Mucosa of descending colon (tissue), 3 donors: ENCODE measurements around the gene CPXM1. TPM values are rescaled to one million over a fixed set of nuclear protein-coding genes. Genes with fewer than 3 reads are reported as not detected.

ENCODE experiments used
- ATAC-seq: fragments of 200-7000 bp; cut with Tn5 transposase; one replicate; pipeline ENCODE4 v1.9.1; 2020; ENCODE audit warnings: mild to moderate bottlenecking, moderate library complexity
- DNase-seq, 3 donors: peaks; one replicate each; pipeline ENCODE4 v3.0.0-alpha.2; 2020
- H3K36me3 ChIP-seq: fragments of 200-600 bp; one replicate; pipeline ENCODE4 v1.8.0; 2021; ENCODE audit warnings: low read depth, mild to moderate bottlenecking
- H3K4me1 ChIP-seq: fragments of 200-600 bp; one replicate; pipeline ENCODE4 v1.8.0; 2021; ENCODE audit warnings: low read depth, mild to moderate bottlenecking
- H3K4me3 ChIP-seq: fragments of 200-600 bp; one replicate; pipeline ENCODE4 v1.8.0; 2021; ENCODE audit warnings: mild to moderate bottlenecking
- H3K9me3 ChIP-seq: fragments of 200-600 bp; one replicate; pipeline ENCODE4 v1.8.0; 2021; ENCODE audit warnings: mild to moderate bottlenecking
- intact Hi-C, 2 donors: fragments of 100-400 bp; cut with DNase I in 1 of 2; cut with micrococcal nuclease in 1 of 2; formaldehyde crosslinking; loops; one replicate each; pipeline versions ENCODE4 v1.11.0 to v1.11.1; 2022; cut with DNase I, micrococcal nuclease
- total RNA-seq, 3 donors: library from RNA; stranded (reverse); fragmentation: NEBNext Ultra II Directional in 2 of 3; extraction: Animal tissue kit (Norgen Biotek cat#: 25700) in 2 of 3; gene quantifications; one replicate each; pipeline versions ENCODE4 v1.2.1 to v1.2.4, GENCODE V29; 2021 to 2023
- TF ChIP-seq, protein P1 (sequence below): fragments of 200-600 bp; IDR thresholded peaks from one replicate; pipeline ENCODE4 v1.8.0; 2022; ENCODE audit warnings: antibody characterized with exemption, mild to moderate bottlenecking
- donor health status: DM: no; HTN: no; CAD: no; lungs with moderate emphysema.
- donor health status: DM: no; HTN: no; CAD: no.
- donor health status: DM: no; HTN: yes; CAD: no.

The CPXM1 gene
- total RNA-seq, 3 donors from 2014 or later, result 1.7 to 7.1 TPM; not detected in 1

DNA sequence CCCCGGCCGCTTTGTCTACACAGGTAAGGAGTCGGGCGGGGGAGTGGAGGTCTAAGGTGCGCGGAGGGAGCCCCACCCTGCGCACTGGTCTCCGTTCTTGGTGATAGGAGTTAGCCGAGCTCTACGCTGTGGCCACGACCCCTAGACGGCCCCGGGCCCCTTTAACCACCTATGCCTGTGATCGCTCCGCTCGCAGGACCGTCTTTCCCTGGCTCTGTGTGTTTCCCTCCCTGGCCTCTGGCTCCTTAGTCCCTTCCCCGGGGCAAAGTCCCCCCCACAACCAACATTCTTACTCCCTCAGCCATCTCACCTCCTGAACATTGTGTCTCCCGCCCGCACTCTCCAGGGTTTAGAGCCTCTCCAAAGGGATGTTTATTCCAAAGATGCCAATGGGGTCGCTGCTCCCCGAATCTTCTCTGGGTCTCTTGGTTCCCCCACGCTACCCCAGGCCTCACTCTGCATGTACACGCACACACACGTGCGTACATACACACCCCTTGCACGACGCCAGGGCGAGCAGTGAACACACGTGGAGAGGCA lies 50.4 kb downstream of the CPXM1 start:
- ATAC-seq, result peak; percentile 34
- intact Hi-C loops, result loop anchor here in 1 of 2 donors (10.0 kb wide), 1 partner anchor 255 kb away; no protein-coding TSS in a partner anchor
- no peaks in the 10 kb centered on the region for H3K36me3 ChIP-seq

DNA sequence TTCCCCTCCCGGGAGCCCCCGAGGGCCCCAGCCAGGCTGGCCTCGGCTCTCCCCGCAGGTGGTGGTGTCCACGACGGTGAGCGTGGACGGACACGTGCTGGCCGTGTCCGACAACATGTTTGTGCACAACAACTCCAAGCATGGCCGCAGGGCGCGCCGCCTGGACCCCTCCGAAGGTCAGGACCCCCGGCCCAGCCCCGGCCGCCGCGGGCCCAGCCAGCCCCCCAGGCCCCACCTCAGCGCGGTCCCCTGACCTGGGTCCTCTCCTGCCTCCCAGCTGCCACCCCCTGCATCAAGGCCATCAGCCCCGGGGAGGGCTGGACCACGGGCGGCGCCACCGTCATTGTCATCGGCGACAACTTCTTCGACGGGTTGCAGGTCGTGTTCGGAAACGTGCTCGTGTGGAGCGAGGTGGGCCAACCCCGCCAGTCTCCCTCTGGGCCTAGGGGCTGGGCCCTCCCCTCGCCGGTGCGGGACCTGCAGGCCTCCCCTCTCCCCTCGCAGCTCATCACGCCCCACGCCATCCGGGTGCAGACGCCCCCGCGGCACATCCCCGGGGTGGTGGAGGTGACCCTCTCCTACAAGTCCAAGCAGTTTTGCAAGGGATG lies 51.0 kb downstream of the CPXM1 start:
- TF ChIP-seq, protein P1, sequence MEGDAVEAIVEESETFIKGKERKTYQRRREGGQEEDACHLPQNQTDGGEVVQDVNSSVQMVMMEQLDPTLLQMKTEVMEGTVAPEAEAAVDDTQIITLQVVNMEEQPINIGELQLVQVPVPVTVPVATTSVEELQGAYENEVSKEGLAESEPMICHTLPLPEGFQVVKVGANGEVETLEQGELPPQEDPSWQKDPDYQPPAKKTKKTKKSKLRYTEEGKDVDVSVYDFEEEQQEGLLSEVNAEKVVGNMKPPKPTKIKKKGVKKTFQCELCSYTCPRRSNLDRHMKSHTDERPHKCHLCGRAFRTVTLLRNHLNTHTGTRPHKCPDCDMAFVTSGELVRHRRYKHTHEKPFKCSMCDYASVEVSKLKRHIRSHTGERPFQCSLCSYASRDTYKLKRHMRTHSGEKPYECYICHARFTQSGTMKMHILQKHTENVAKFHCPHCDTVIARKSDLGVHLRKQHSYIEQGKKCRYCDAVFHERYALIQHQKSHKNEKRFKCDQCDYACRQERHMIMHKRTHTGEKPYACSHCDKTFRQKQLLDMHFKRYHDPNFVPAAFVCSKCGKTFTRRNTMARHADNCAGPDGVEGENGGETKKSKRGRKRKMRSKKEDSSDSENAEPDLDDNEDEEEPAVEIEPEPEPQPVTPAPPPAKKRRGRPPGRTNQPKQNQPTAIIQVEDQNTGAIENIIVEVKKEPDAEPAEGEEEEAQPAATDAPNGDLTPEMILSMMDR, result no peak
- Histone ChIP-seq H3K9me3 (no peaks in the 10 kb centered on the region), H3K36me3 (no peaks in the 10 kb centered on the region), H3K4me1 (peaks cover 34% of the 10 kb centered on the region), H3K4me3 (no peak overlapping the region)
- ATAC-seq, result no peak
- intact Hi-C loops, result loop anchor here in 1 of 2 donors (10.0 kb wide), 1 partner anchor 255 kb away; no protein-coding TSS in a partner anchor
- DNase-seq, result peak in 1 of 3 donors; percentile 42

More for the DNA sequence above, 50.4 kb downstream of the CPXM1 start:
- Histone ChIP-seq H3K4me1 (peaks cover 34% of the 10 kb centered on the region), H3K9me3 (no peaks in the 10 kb centered on the region), H3K4me3 (no peak overlapping the region)
- TF ChIP-seq, protein P1, result no peak
- DNase-seq, result peak in 2 of 3 donors; percentile 20 to 60

DNA sequence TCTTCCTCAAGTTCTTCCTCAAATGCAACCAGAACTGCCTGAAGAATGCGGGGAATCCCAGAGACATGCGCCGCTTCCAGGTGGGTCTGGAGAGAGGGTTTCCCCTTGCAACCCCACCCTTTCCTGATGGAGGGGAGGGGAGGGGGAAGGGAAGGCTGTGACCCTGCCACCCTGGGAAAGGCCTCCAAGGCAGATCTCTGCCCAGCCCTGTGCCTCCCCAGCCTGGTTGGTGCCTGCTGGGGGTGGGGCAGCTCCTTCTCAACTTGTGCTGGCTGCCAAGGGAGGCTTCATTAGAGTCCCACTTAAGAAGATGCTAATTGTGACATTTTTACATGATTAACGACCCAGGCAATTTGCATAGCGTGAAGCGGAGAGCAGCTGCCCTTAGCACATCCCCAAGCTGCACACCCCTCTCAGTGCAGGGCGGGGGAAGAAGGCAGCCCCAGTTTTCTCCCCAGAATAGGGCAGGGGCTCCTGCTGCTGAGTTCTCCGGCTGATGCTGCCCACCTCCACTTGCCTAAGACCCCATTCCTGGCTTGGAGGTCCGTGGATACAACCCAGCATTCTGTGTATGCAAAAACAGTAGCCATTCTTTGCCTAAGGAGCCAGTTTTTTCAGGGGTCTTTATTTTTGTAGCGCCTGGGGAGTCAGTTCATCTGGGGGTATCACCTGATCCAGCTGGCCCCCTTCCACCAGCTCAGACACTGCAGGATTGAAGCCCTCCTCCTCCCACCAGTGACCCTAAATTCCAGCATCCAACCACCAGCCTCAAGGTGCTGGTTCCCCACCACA lies 51.7 kb downstream of the CPXM1 start:
- no peak for ATAC-seq
- H3K4me1 ChIP-seq, result peaks cover 34% of the 10 kb centered on the region
- TF ChIP-seq, protein P1, result no peak
- no peaks in the 10 kb centered on the region for H3K9me3 ChIP-seq
- no peak overlapping the region for H3K4me3 ChIP-seq
- no peaks in the 10 kb centered on the region for H3K36me3 ChIP-seq
- no peak for DNase-seq
- intact Hi-C loops, result loop anchor here in 1 of 2 donors (10.0 kb wide), 1 partner anchor 254 kb away; no protein-coding TSS in a partner anchor

DNA sequence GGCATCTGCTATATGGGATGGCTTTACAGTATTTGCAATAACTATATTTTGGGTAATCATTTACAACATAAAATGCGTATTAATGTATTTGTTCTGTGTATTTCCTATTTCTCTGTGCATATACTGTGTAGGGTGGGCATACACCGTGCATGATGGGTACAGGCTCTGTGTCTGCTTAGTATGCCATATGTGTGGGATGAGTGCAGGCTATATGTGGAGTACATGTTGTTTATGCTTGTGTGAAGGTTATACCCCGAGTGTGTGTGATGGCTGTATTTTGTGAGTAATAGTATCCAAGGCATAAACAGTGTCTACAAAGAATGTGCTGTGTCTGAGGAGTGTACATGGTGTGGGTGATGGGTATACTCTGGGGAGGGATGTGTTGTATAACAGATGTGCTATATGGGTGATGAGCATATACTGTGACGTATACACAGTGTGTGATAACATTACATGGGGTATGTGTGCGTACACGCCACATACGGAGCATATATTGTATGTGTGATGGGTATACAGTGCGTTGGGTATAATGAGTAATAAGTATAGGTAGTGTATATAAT lies 52.7 kb downstream of the CPXM1 start:
- intact Hi-C loops, result loop anchor here in 1 of 2 donors (10.0 kb wide), 1 partner anchor 253 kb away; no protein-coding TSS in a partner anchor
- Histone ChIP-seq H3K9me3 (no peaks in the 10 kb centered on the region), H3K4me1 (peaks cover 29% of the 10 kb centered on the region), H3K36me3 (no peaks in the 10 kb centered on the region), H3K4me3 (no peak overlapping the region)
- DNase-seq (no peak), ATAC-seq (no peak)
- TF ChIP-seq, protein P1, result no peak

DNA sequence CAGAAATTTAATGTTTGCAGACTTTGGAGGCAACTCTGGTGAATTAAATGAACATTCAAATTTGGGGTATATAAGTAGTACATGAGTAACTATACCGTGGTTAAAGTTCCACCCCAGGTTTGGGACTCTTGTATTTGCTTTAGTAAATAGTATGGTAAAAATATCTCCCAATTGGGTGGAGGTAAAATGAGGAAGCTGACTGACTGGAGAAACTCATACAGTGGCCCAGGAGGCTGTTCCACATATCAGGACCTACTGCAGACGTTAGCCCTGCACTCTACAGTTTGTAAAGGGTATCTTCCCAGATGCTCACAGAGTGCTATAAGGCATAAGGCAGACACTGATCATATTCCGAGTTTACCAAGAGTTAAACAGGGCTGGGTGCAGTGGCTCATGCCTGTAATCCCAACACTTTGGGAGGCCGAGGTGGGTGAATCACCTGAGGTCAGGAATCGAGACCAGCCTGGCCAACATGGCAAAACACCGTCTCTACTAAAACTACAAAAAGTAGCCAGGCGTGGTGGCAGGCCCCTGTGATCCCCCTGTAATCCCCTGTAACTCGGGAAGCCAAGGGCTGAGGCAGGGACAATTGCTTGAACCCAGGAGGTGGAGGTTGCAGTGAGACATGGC lies 53.7 kb downstream of the CPXM1 start:
- H3K4me3 ChIP-seq, result no peak overlapping the region
- no peaks in the 10 kb centered on the region for H3K9me3 ChIP-seq
- intact Hi-C loops, result loop anchor here in 1 of 2 donors (10.0 kb wide), 1 partner anchor 252 kb away; no protein-coding TSS in a partner anchor
- H3K36me3 ChIP-seq, result no peaks in the 10 kb centered on the region
- TF ChIP-seq, protein P1, result no peak
- DNase-seq (no peak), ATAC-seq (no peak)
- peaks cover 20% of the 10 kb centered on the region for H3K4me1 ChIP-seq
